Stimulated activated CD4-positive, alpha-beta T cell treated with anti-CD3 and anti-CD28 coated beads, Interleukin-12 subunit alpha, Interleukin-12 subunit beta, amount 100 ng/mL, for 24 hours (primary cell): ENCODE results near the gene IFI16.
"Not testable (repeated sequence)": the region's sequence is repeated elsewhere in the genome, so short reads cannot be mapped to it uniquely, and the experiment has no call there.

ENCODE experiments used
- DNase-seq, 2 experiments: peaks; one replicate each; pipeline ENCODE4 v3.0.0-alpha.2; 2020; ENCODE audit warnings: low read depth in 2 of 2

The IFI16 gene

DNA sequence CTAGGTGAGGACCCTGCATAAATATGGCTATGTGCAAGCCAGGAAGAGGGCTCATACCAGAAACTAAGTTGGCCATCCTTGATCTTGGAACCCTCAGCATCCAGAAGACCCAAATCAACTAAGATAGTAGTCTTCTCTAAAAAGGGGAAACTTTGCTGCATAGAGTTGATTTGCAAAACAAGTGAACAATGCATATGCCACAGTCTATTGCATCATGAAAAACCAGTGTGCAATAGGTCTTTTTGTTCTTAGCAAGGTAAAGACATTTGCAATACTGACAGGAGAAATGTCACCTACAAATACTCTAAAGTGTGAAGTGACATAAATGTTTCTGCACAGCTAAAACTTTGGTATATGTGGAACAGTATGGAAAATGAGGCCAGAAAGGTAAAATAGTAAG is 2.0 kb upstream of the IFI16 start:
- DNase-seq, result no peak

- no peak for DNase-seq
These were observed 941 bp upstream of the IFI16 start for GRCh38 chr1:159008744-159009188.

GRCh38 chr1:159009287-159009686 is 420 bp upstream of the IFI16 start:
- DNase-seq, result no peak

GRCh38 chr1:159010391-159010790 is 684 bp downstream of the IFI16 start:
- DNase-seq, result no peak

DNA sequence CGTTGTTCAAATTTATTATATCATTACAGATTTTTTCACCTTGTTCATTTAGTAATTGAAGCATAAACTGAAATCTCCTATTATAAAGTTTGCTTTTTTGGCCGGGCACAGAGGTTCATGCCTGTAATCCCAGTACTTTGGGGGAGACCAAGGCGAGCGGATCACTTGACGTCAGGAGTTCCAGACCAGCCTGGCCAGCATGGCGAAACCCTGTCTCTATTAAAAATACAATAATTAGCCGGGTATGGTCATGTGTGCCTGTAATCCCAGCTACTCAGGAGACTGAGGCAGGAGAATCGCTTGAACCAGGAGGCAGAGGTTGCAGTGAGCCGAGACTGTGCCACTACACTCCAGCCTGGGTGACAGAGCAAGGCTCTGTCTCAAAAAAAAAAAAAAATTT is 1.3 kb downstream of the IFI16 start:
- not testable (repeated sequence) for DNase-seq

GRCh38 chr1:159011751-159012150 is 2.0 kb downstream of the IFI16 start:
- no peak for DNase-seq

DNA sequence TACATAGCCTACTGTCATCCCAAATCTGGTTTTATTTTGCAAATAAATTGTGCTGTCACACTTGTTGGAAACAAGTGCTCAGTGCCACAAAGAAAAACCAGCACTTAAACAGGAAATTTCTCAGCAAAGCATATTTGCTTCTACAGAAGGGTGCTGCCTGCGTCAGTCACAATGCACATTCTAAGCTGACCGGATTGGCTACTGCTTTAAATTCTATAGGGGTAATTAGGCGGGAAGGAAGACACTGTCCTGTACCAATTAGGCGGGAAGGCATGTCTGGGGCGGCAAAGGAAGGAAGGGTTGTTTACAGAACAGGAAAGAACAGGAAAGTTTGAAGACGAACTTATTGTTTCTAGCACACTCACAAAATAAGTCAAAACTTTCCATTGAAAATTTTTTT is 2.8 kb downstream of the IFI16 start:
- DNase-seq, result peak; percentile 43 to 58

- DNase-seq, result no peak
These were observed 4.4 kb downstream of the IFI16 start for GRCh38 chr1:159014003-159014571.

GRCh38 chr1:159014851-159015250 is 5.1 kb downstream of the IFI16 start:
- DNase-seq, result no peak

GRCh38 chr1:159015440-159015909 is 5.8 kb downstream of the IFI16 start:
- DNase-seq, result peak; percentile 46 to 54

GRCh38 chr1:159023723-159024122 is 14.0 kb downstream of the IFI16 start:
- no peak for DNase-seq

DNA sequence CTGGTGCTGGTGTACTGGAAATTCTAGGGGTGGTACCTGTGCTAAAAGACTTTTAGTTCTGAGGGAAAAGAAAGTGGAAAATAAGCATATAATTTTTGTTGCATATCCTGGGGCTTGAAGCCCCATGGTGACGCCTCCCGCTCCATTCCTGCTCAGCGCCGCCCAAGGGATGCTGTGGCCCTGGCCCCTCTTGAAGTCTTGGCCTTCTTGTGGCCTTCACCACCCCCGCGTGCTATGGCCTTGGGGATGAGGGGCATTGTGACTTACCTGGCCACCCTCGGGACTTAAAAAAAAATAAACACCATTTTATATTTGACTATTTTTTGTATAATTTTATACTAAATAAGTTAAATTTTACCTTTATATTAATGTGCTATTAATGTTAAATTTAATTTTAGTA is 15.3 kb downstream of the IFI16 start:
- no peak for DNase-seq

GRCh38 chr1:159026841-159027240 is 17.1 kb downstream of the IFI16 start:
- not testable (repeated sequence) for DNase-seq

DNA sequence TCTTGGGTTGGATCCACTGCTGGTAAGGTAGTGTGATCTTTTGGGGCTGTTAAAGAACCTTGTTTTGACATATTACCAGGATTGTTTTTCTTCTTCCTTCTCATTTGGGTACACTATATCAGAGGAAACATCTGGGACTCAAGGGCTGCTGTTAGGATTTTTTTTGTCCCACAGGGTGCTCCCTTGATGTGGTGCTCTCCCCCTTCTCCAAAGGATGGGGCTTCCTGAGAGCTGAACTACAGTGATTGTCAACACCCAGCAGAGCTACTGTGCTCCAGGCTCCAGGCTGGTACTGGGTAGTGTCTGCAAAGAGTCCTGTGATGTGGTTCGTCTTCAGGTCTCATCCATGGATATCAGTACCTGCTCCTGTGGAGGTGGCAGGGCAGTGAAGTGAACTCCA is 20.6 kb downstream of the IFI16 start:
- no peak for DNase-seq

DNA sequence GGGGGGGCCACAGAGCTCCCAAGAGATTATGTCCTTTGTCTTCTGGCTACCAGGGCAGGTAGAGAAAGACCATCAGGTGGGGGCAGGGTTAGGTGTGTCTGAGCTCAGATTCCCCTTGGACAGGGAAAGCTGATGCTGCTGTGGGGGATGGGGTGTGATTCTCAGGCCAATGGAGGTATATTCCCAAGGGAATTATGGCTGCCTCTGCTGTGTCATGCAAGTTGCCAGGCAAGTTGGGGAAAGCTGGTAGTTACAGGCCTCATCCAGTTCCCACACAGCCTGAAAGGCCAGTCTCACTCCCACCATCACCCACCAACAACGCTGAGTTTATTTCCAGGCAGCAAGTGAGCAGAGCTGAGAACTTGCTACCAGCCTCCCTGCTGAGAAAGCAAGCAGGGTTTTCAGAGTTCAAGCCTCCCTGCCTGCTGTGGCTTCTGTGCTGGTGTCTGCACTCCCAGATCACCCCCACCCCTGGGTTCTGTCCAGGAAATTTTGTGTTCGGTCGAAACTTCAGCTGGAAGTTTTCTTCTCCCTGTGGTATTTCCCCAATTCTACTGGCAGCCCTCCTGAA is 21.3 kb downstream of the IFI16 start:
- no peak for DNase-seq

GRCh38 chr1:159040206-159040605 is 30.5 kb downstream of the IFI16 start:
- no peak for DNase-seq

DNA sequence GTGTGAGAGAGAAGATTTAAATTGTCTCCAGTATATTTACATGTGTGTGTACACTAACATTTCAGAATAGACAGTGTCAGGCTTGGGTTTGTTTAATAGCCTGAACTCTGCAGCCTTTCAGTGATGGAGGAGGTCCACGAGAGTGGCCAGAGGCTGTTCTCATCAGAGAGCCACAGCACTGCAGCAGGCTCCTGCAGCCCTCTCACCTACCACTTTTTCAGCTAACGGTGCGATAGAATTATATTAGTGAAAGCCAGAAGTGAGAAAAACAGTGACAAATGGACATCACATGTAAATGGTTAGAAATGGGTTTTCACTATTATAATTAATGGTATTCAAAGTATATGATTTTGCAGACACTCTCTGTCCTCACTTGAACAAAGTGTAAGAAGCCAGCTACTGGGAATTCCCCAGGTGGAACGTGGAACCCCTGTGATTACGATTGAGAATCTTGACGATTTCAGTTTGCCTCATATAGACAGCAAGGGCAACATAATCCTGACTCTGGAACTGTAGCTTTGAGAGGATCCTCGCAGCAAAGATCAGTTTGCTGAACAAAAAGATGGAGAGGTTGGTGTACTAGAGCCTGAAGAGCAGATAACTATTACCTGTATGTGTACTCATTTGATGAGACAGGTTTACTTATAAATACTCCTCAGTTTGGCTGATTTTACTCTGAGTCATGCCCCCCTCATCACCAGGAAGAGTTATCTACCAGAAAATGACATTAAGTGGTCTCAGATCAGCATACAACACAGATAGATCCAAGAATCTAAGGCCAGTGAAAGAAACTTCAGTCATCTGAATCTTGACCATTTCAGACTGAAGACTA is 31.4 kb downstream of the IFI16 start:
- DNase-seq, result no peak

GRCh38 chr1:159046486-159046885 is 36.8 kb downstream of the IFI16 start:
- not testable (repeated sequence) for DNase-seq

DNA sequence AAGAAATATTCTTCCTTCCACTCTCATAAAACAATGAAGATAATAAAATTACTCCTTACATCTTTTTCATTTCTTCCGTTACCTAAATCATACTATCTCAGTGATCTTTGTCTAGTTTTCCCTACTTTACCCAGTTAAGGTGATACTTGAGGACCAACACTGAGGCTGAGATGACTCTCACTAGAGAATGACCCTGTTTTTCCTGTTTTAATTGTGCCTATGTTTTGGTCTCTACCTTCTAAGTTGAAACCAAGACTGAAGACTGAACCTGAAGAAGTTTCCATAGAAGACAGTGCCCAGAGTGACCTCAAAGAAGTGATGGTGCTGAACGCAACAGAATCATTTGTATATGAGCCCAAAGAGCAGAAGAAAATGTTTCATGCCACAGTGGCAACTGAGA is 41.7 kb downstream of the IFI16 start:
- no peak for DNase-seq

GRCh38 chr1:159054427-159054826 is 44.7 kb downstream of the IFI16 start:
- no peak for DNase-seq

GRCh38 chr1:159055181-159055641 is 45.5 kb downstream of the IFI16 start:
- no peak for DNase-seq

DNA sequence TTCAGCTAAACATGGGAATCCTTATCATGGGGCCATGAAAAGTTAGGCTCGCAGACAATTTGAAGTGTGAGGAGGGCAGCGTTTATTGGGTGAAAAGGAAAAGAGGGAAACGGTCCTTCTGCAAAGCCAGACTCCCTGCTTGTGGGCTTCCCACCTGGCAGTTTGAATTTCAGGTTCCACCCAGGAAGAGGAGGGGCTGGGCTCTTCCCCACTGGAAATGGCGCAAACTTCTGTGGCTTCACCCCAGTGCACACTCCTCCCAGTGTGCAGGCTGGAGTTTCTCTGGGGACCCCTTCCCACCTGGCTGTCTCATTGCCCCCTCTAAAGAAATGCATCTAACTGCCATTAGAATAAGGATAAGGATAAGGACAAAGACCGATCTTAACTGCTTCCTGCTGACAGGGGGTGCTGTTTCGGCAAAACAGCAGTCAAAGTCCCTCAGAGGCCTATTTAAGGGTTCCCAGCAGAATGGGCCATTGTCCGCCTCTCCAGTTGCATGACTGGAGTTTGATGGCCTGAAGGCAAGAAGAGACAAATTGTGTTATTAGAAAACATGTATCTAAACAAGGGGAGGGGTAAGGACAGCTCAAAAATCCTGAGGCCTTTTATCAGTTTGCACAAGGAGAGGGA is 46.5 kb downstream of the IFI16 start:
- DNase-seq, result no peak
